Activated CD8-positive, alpha-beta memory T cell treated with anti-CD3 and anti-CD28 coated beads, Interleukin-2, amount 50 U/mL, for 24 hours (primary cell): ENCODE measurements around the gene FAAP24.
"Not testable (repeated sequence)": the region's sequence is repeated elsewhere in the genome, so short reads cannot be mapped to it uniquely, and the experiment has no call there.

Experiments
- DNase-seq: peaks from one replicate; pipeline ENCODE4 v3.0.0-alpha.2; 2020; ENCODE audit errors: extremely low read depth

FAAP24 gene, protein sequence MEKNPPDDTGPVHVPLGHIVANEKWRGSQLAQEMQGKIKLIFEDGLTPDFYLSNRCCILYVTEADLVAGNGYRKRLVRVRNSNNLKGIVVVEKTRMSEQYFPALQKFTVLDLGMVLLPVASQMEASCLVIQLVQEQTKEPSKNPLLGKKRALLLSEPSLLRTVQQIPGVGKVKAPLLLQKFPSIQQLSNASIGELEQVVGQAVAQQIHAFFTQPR

DNA sequence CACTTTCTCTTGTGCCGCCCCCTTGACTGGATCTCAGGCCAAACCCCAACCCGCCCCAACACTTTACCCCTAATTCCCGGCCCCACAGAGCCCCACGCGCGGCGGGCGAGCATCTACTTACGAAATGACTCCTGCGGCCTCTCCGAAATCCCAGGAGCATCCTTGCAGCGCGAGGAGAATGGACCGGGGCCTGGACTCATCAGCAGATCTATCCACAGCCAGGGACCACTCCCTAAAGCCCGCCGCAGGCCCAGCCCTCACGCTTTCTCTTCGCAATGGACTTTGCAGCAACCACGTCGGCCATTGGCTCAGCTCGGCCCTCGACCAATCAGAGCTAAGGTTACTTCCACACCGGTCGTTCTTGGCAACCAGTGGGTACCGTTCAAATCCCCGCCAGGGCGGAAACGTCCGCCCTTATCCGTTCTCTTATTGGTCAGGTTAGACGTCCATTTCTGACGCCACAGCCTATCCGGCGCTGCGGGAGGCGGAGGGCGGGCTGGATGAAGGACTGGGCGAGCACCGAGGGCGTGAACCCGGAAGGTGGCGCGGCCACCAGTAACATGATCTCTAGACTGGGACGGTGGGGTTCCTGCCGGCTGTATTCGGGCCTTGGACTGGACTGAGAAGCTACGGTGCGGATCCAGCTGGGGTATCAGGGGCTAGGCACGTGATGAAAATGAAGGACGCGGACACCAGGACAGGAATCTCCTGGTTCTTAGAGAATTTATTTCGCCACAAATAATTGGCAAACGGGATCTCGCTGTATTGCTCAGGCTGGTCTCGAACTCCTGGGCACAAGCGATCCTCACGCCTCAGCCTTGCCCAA lies at the start of gene FAAP24, which contains the start of gene CEP89:
Gene FAAP24, plus strand, starts transcription at position 528 of the 826 bp plus-strand sequence. CDS start 955 bp downstream, outside the sequence.
Gene CEP89, minus strand, starts transcription at position 244 of the 826 bp plus-strand sequence. Its CDS starts 84 bp downstream, at position 160.
- DNase-seq, result peak; percentile 96

DNA sequence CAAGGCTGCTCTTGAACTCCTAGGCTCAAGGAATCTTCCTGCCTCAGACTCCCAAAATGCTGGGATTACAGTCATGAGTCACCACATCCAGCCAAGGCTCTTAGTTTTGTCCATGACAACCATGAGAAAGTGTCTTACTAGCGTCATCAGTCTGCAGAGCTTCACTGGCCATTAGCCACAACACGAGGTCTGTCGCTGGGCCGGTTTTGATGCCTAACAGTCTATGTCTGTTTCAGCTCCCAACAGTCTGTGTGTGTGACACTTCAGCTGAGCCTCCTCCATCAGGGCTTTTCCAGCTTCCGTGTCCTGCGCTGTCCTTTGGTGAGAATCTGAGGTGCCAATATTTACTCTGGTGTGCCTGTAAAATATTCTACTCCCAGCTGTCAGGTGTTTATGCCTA lies 47.8 kb upstream of the FAAP24 start:
- DNase-seq, result no peak

DNA sequence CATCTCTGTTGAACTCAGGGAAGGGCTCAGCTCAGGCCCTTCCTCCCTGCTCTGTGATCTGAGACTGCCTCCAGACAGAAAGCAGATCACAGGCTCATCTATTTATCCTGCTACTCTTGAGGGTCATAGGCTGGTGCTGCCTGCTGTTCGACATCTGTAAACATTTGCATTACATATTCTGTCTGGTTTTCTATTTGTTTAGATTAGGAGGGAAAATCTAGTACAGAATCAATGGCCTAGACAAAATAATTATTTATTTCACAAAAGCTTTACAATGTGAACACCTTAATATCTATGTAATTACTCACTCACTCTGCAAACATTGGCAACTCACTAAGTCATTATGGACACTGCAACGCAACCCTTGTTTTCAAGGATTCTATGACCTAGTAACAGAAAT lies 43.2 kb upstream of the FAAP24 start:
- no peak for DNase-seq

DNA sequence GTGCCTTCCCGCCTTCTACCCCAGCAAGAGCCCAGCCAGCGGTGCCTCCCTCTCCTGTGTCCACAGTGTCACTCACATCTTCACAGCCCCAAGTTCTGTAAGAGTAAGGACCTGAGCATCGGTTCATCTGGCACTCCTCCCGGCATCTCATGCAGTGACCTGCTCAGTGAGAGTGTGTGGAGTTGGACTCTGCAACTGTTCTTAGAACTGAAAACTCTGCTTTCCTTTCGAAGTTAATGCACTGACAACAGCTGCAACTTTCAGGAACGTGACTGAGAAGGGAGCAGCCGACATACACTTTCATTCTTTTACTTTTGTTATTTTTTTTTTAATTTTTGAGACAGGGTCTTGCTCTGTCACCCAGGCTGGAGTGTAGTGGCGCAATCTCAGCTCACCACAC lies 41.5 kb upstream of the FAAP24 start:
- no peak for DNase-seq

DNA sequence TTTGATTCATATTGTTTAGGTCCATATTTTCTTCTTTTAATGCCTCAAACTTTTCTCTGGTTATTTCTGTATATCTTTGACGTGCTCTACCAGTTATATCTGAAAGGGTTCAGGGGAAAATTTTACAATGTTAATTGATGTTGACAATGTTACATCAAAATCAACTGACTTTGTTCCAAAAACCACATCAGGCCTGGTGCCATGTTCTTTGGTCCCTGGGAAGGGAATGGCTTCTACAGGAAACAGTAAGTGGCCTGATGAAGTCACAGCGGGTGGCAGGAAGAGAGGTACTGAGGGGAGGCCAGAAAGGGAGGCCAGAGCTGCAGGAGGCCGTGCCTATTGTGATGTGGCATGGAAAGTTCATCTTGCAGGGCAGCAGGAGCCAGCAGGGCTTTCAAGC lies 38.5 kb upstream of the FAAP24 start:
- no peak for DNase-seq

DNA sequence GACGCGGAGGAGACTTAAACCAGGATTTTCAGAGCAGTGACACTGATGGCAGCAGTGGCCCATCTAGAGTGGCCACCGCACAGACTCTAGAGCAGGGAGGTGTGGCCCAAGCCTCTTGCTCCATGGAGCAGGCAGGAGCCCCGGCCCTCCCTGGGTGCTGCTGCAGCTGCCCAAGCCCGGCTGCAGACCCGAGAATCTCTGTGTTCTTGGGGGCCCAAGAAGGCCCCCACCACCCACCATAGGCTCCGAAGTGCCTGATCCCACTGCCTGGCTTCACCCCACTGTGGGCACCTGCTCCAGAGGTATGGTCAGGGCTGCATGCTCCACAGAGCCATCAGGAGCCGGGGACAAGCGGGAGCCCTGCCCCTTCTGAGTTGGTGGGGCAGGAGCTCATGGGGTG lies 36.4 kb upstream of the FAAP24 start:
- no peak for DNase-seq

DNA sequence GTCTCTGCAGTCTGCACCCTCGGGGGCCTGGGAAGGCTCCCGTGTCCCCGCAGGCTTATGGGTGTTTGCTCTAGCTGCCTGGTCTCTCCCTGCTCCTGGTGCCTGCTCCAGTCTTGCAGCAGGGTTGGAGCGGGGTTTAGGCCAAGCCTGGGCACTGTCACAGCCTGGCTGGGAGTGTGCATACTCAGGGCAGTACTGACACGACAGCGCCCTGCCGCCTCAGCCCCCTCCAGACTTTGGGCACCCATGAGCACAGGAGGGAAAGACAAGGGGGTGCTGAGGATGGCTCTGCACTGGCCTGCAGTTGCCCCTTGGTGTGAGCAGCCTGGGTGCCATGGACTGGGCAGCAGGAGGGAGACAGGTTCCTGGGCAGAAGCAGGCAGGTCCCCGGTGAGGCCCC lies 36.0 kb upstream of the FAAP24 start:
- no peak for DNase-seq

DNA sequence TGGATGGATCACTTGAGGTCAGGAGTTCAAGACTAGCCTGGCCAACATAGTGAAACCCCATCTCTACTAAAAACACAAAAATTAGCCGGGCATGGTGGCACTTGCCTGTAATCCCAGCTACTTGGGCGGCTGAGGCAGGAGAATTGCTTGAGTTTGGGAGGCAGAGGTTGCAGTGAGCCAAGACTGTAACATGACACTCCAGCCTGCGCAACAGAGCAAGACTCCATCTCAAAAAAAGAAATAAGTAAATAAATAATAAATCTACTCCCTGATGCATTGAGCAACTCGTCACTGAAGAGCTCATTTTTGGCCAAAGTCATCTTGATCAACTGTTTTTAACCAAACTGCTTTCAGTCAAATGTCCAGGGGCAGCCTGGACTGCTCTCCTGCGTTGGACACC lies 30.8 kb upstream of the FAAP24 start:
- not testable (repeated sequence) for DNase-seq

DNA sequence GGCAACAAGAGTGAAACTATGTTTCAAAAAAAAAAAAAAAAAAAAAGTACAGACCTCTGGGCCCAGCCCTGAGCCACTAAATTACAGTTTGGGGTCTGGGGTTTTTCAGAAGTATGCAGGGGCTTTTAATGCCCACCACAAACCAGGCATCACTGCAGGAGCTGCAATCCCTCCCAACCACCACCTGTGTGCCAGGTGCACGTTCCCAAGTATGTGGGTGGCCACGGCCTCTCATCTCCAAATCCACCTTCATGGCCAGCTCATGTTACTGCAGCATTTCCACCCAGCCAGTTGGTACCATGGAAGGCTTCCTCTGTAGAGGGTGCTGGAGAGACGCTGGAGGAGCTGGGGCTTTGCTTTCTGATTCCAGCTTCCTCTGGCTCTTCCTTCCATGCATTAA lies 26.8 kb upstream of the FAAP24 start:
- no peak for DNase-seq

DNA sequence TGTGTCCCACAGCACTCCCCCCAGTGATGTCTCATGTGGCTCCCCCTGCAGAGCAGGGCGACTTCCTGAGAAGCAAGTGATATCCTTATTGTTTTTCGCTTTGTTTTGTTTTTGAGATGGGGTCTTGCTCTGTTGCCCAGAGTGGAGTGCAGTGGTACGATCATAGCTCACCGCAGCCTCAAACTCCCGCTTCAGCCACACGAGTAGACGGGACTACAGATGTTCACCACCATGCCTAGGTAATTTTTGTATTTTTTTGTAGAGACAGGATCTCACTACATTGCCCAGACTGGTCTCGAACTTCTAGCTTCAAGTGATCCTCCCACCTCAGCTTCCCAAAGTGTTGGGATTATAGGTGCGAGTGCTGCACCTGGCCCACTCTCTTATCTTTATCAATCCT lies 5.3 kb upstream of the FAAP24 start:
- no peak for DNase-seq

DNA sequence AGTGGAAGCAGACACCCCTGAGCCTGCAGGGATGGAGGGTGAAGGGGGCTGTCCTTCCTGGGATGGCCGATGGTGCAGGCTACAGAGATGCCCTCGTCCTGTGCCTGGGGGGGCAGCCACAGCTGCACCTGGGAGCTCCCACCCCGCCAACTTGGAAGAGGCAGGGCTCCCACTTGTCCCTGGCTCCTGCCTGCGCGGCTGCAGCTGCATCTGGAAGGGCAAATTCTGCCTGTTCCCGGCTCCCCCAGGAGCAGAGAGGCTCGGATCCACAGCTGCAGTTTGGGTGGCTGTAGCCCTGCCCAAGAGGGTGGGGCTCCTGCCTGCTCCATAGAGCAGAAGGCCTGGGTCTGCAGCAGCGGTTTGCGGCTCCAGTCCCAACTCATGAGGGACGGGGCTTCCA lies 2.5 kb upstream of the FAAP24 start:
- DNase-seq, result no peak

DNA sequence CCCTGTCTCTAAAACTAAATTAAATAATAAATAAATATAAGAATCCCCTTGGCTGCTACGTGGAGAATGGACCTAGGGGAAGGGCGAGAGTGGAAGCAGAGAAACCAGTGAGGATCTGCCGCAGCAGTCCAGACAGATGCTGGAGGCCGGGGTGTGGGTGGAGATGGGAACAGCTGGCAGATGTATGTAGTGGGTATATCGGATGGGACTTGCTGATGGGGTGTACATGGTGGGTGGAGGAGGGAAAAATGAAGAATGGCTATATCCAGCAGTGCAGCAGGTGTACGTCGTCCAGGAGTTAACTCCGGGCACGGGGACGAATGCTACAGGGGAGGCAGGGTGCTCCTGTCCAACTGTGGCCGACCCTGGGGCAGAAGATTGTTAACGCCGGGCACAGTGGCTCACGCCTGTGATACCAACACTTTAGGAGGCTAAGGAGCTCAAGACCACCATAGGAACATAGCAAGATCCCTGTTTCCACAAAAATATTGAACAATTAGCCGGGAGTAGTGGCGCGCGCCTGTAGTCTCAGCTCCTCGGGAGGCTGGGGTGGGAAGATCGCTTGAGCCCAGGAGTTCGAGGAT lies 938 bp upstream of the FAAP24 start:
- no peak for DNase-seq

DNA sequence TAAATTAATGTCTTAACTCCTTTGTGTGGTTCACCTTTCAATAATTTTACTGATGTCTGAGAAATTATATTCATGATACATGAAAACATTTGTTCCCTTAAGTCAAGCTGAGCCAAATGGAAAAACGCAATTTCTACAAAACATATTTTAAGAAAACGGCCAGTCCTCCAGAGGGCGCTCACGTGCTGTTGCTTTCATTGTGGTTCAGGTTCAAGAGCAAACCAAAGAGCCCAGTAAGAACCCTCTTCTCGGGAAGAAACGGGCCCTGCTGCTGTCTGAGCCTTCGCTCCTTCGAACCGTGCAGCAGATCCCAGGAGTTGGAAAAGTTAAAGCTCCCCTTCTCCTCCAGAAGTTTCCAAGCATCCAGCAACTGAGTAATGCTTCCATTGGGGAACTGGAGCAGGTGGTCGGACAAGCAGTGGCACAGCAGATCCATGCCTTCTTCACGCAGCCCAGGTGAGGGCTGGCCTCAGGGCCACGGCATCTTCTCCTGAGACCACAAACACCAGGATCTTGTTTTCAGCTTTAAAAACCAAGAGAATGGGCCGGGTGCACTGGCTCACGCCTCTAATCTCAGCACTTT lies 4.3 kb downstream of the FAAP24 start:
- DNase-seq, result peak; percentile 28

DNA sequence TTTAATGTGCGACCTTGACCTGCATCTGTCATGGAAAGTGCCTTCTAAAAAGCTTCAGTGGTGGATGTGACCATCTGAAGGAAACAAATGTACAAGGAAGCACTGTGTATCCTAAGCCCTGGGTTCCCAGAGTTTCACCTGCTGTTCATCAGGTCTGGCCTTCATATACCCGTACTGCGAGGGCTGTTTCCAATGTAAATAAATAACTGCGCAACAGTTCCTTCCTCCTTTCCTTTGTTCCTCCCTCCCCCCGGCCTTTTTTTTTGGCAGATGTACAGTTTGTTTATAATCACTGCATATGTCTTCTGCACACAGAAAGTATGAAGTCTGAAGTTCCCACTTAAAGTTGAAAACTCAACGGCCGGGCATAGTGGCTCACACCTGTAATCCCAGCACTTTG lies 5.2 kb downstream of the FAAP24 start:
- DNase-seq, result no peak

DNA sequence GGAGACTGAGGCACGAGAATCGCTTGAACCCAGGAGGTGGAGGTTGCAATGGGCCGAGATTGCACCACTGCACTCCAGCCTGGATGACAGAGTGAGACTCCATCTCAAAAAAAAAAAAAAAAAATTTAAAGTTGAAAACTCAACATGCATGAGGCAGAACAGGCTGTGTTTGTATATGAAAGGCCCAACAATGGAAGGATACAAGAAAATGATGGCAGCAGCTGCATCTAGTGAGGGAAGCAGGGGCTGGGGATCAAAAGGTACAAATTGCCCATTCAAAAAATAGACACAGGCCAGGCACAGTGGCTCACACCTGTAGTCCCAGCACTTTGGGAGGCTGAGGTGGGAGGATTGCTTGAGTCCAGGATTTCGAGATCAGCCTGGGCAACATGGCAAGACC lies 5.8 kb downstream of the FAAP24 start:
- not testable (repeated sequence) for DNase-seq

DNA sequence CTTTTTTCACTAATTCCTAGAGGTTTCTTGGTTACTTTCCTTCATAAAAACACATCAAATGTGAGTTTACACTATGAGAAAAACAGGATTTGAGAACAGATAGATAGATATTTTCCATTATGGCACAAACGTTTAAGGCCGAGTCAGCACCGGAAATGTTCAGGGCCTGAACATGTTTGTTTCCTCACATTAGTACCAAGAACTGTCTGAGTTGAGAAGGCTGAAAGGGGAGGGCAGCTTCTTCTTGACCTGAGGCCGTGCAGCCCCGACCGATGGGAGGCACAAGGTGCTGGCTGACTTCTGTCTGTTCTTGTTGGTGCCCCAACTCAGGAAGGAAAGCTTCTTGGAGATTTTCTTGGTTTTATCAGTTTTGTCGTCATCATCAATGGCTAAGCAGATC lies 7.8 kb downstream of the FAAP24 start:
- not testable (repeated sequence) for DNase-seq

DNA sequence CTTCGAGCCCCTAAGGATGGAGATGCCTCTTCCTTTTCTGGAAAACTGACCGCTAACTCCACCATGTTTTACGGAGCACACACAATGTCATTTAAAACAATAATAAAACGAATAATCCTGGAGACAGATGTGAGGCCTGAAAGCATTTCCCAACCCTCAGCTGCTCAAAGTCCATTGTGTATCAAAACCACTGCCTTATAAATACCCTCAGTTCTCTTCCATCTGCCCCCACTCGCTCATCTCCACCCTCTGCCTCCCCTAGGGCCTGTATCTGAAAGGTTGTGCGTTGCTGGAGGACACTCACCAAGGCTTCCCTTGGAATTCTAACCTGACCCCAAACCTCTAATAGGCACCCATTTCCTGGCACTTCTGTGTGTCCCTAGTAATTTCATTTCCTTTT lies 10.4 kb downstream of the FAAP24 start:
- DNase-seq, result not testable (repeated sequence)

DNA sequence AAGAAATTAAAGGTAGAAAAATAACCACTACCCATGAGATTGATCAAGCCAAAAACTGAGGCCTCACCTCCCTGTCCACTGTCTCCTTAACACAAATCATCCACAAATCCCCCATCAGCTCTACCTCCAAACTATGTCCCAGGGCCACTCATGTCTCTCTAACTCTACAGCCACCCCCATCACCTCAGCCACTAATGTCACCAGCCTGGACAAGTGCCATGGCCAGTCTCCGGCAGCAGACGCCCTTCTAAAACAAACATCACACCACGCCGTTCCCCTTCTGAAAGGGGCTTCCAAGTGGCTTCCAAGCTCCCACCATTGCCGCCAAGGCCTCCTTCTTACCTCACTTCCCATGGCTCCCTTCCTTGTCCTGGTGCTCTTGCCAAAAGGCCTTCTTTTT lies 16.2 kb downstream of the FAAP24 start:
- DNase-seq, result not testable (repeated sequence)

DNA sequence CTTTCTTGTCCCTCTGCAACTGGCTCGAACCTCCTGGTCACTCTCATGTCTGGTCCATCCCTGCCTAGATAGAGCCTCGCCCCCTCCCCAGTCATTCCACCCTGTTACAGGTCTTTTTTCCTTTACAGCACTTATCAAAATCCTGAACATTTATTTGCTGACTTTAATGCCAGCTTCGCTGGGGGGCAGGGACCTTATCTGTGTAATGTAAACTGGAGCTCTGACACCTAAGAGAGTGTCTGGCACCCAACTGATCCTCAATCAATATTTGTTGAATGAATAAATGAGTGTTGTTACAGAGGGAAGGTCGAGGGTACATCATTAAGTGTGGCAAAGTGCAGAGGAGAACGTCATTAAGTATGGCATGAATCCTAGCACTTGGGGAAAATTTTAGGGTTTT lies 16.7 kb downstream of the FAAP24 start:
- DNase-seq, result no peak

DNA sequence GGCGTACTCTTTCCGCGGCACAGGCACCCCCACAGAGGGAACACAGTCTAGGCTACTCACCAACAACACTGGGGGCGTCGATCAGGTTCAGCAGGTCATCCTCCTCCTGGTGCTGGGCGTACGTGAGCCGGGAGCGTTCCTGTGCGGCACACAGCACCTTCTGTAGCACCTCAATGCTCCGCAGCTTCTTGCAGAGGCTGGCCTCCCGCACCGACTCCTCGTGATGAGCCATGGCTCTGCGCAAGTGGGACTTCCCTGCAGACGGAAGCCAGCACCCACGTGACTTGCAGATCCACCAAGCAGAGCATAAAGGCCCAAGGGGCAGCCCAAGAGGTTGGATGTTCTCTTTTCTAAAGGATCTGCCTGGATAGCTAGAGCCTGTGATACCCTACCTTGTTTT lies 23.9 kb downstream of the FAAP24 start:
- not testable (repeated sequence) for DNase-seq

DNA sequence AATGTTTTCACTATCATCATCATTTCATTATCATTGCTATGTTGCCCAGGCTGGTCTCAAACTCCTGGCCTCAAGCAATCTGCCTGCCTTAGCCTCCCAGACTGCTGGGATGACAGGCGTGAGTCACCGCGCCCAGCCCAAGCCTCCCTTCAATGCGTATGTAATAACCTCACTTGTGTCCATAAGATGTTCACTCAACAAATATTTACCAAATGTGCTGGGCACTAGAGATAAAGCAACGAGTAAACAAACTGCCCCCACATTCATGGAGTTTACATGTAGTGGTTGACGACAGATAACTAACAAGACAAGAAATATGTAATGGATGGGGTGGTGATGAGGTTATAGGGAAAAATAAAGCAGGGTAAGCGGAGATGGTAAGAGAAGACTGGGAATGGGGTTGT lies 25.0 kb downstream of the FAAP24 start:
- DNase-seq, result not testable (repeated sequence)

DNA sequence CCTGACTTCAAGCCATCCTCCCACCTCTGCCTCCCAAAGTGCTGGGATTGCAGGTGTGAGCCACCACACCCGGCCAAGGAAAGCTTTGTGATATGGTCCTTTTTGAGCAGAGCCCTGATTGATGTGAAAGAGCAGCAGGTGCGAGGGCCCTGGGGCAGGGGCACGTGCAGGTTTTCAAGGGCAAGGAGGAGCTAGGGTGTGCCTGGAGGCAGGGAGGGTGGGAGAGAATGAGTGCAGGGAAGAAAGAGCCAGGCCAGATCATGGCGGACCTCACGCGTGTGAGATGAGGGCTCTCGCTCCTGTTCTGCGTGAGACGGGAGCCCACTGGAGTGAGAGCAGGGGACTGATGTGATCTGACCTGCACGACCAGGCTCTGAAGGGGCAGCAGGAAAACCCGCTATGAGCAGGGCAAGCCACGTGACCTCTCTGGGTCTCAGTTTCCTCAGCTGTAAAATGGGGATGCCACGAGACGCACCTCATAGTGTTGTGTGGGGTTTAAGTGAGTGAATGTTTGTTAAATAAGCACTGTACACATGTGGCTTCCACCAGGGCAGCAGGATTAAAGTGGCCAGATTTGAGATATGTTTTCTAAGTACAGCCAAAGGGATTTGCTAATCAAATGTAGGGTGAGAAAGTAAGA lies 25.8 kb downstream of the FAAP24 start:
- no peak for DNase-seq
